Measurements from ENCODE around the gene LRMDA.
"Not testable (repeated sequence)": the region's sequence is repeated elsewhere in the genome, so short reads cannot be mapped to it uniquely, and the experiment has no call there.

The LRMDA gene

DNA sequence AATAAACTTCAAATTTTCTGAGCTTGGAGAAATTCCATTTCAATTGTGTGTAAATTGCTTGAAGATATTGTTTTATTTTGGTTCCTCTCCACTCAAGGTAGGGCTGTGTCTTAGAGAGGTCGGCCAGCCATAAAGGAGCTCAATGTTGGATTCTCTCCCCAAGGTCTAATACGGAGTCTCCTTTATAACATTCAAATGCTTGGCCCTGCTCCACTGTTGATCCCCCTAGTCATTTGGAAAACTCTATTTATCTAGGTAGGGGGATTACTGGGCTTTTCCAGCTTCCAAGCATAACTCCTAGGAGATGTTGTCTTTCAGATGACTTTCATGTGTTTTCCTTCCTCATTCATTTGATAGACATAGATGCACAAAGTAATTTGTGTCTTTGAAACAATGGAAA lies 170.9 kb downstream of the LRMDA start:
- Histone ChIP-seq H3K27me3 (ENCODE audit: insufficient read depth, low read length, poor library complexity, severe bottlenecking) (no peaks in the 10 kb centered on the region), H4K20me1 (ENCODE audit: insufficient read depth, low read length, poor library complexity, severe bottlenecking) (no peaks in the 10 kb centered on the region), H2AFZ (ENCODE audit: low read length) (no peak overlapping the region), H3F3A (ENCODE audit: low read depth) (no peaks in the 10 kb centered on the region), H3K9ac (ENCODE audit: low read depth, low read length, poor library complexity, severe bottlenecking) (no peak overlapping the region), H3K79me2 (ENCODE audit: insufficient read depth, low read length) (no peaks in the 10 kb centered on the region), H3K4me1 (ENCODE audit: insufficient read depth, low read length, poor library complexity, severe bottlenecking) (no peaks in the 10 kb centered on the region), H3K4me3 (ENCODE audit: low read length, poor library complexity, severe bottlenecking) (no peak overlapping the region), H3K4me2 (ENCODE audit: low read depth, low read length, poor library complexity, severe bottlenecking) (no peak overlapping the region), H3K9me3 (ENCODE audit: insufficient read depth, low read depth, low read length) (no peaks in the 10 kb centered on the region), H3K36me3 (ENCODE audit: insufficient read depth, low read length) (no peaks in the 10 kb centered on the region), H3K9me2 (replicated peaks; ENCODE audit: low read depth, low read length) (no peaks in the 10 kb centered on the region)
- TF ChIP-seq, protein P1, sequence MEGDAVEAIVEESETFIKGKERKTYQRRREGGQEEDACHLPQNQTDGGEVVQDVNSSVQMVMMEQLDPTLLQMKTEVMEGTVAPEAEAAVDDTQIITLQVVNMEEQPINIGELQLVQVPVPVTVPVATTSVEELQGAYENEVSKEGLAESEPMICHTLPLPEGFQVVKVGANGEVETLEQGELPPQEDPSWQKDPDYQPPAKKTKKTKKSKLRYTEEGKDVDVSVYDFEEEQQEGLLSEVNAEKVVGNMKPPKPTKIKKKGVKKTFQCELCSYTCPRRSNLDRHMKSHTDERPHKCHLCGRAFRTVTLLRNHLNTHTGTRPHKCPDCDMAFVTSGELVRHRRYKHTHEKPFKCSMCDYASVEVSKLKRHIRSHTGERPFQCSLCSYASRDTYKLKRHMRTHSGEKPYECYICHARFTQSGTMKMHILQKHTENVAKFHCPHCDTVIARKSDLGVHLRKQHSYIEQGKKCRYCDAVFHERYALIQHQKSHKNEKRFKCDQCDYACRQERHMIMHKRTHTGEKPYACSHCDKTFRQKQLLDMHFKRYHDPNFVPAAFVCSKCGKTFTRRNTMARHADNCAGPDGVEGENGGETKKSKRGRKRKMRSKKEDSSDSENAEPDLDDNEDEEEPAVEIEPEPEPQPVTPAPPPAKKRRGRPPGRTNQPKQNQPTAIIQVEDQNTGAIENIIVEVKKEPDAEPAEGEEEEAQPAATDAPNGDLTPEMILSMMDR (conservative IDR thresholded peaks at IDR 0.05; ENCODE audit: low read length): no peak
- no peak for TF ChIP-seq EZH2phosphoT487 (IDR thresholded peaks at IDR 0.05; ENCODE audit: borderline replicate concordance)

DNA sequence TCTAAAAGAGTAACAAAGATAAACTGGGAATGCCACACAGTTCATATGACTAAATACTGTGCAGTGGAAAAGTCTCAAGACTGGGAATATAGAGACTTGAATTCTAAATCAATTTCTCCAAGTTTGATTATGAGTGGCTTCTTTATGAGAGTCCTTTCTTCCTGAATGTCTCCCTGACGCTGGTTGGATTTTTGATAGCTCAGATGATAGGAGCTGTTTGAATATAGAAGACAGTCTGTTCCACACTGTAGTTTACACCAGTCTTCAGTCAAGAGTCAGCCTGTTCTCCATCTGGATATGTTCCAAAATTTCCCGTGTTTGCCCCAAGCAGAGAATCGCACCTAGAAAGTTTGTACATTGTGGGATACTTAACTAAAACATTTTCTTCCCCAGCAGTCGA lies 173.7 kb downstream of the LRMDA start:
- H3F3A ChIP-seq (ENCODE audit: low read depth): no peaks in the 10 kb centered on the region
- H4K20me1 ChIP-seq (ENCODE audit: insufficient read depth, low read length, poor library complexity, severe bottlenecking): no peaks in the 10 kb centered on the region
- no peak overlapping the region for H3K4me2 ChIP-seq (ENCODE audit: low read depth, low read length, poor library complexity, severe bottlenecking)
- no peak overlapping the region for H2AFZ ChIP-seq (ENCODE audit: low read length)
- no peaks in the 10 kb centered on the region for H3K27me3 ChIP-seq (ENCODE audit: insufficient read depth, low read length, poor library complexity, severe bottlenecking)
- H3K9me2 ChIP-seq (replicated peaks; ENCODE audit: low read depth, low read length): no peaks in the 10 kb centered on the region
- TF ChIP-seq, protein P1 (conservative IDR thresholded peaks at IDR 0.05; ENCODE audit: low read length): no peak
- TF ChIP-seq EZH2phosphoT487 (IDR thresholded peaks at IDR 0.05; ENCODE audit: borderline replicate concordance): no peak
- no peaks in the 10 kb centered on the region for H3K36me3 ChIP-seq (ENCODE audit: insufficient read depth, low read length)
- H3K4me1 ChIP-seq (ENCODE audit: insufficient read depth, low read length, poor library complexity, severe bottlenecking): no peaks in the 10 kb centered on the region
- no peak overlapping the region for H3K9ac ChIP-seq (ENCODE audit: low read depth, low read length, poor library complexity, severe bottlenecking)
- no peak overlapping the region for H3K4me3 ChIP-seq (ENCODE audit: low read length, poor library complexity, severe bottlenecking)
- H3K9me3 ChIP-seq (ENCODE audit: insufficient read depth, low read depth, low read length): no peaks in the 10 kb centered on the region
- H3K79me2 ChIP-seq (ENCODE audit: insufficient read depth, low read length): no peaks in the 10 kb centered on the region

DNA sequence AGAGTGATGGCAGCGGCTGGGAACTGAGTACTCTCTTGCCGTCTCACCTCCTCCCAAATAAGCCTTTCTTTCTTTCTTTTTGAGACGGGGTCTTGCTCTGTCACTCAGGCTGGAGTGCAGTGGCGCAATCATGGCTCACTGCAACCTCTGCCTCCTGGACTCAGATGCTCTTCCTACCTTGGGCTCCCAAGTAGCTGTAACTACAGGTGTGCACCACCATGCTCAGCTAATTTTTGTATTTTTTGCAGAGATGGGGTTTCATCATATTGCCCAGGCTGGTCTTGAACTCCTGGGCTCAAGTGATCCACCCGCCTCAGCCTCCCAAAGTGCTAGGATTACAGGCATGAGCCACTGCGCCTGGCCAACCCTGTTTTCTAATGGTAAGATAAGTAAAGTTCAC lies 174.4 kb downstream of the LRMDA start:
- not testable (repeated sequence) for H3F3A ChIP-seq (ENCODE audit: low read depth); H4K20me1 ChIP-seq (ENCODE audit: insufficient read depth, low read length, poor library complexity, severe bottlenecking); H3K79me2 ChIP-seq (ENCODE audit: insufficient read depth, low read length); H3K36me3 ChIP-seq (ENCODE audit: insufficient read depth, low read length); H3K27me3 ChIP-seq (ENCODE audit: insufficient read depth, low read length, poor library complexity, severe bottlenecking); H3K9me2 ChIP-seq (replicated peaks; ENCODE audit: low read depth, low read length); H3K9me3 ChIP-seq (ENCODE audit: insufficient read depth, low read depth, low read length); H3K4me1 ChIP-seq (ENCODE audit: insufficient read depth, low read length, poor library complexity, severe bottlenecking); H3K4me2 ChIP-seq (ENCODE audit: low read depth, low read length, poor library complexity, severe bottlenecking); H3K4me3 ChIP-seq (ENCODE audit: low read length, poor library complexity, severe bottlenecking); H3K9ac ChIP-seq (ENCODE audit: low read depth, low read length, poor library complexity, severe bottlenecking); H2AFZ ChIP-seq (ENCODE audit: low read length)

DNA sequence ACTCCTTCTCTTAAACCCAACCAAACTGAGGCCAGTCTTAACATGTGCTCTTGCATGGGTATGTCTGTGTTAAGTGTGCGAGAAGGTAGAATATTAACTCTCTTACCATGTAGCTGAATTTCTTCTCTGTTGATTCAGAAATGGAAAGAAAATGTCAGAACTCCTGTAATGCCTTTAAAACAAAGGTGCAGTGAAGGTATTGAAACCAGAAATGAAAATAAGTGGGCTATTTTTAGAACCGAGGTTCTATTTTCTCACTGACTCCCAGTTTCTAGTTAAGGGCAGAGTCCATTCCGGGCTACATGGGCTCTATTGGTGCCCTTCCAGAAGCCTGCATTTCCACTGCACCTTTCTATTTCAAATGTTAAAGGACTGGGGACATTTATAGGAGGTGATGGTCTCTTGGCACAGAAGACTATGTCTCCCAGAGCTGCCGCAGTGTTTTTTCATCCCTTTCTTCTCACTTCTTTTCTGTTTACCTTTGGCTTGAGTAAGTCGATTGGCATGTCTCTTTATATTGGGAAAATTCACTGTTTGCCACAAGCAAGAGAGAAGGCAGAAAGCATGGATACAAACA lies 174.9 kb downstream of the LRMDA start:
- Histone ChIP-seq H3K9ac (ENCODE audit: low read depth, low read length, poor library complexity, severe bottlenecking) (no peak overlapping the region), H3K4me2 (ENCODE audit: low read depth, low read length, poor library complexity, severe bottlenecking) (no peak overlapping the region), H3K79me2 (ENCODE audit: insufficient read depth, low read length) (no peaks in the 10 kb centered on the region)

More for the DNA sequence above, 174.9 kb downstream of the LRMDA start:
- Histone ChIP-seq H2AFZ (ENCODE audit: low read length) (no peak overlapping the region), H4K20me1 (ENCODE audit: insufficient read depth, low read length, poor library complexity, severe bottlenecking) (no peaks in the 10 kb centered on the region), H3K36me3 (ENCODE audit: insufficient read depth, low read length) (no peaks in the 10 kb centered on the region), H3K9me3 (ENCODE audit: insufficient read depth, low read depth, low read length) (no peaks in the 10 kb centered on the region), H3K27me3 (ENCODE audit: insufficient read depth, low read length, poor library complexity, severe bottlenecking) (no peaks in the 10 kb centered on the region), H3K4me3 (ENCODE audit: low read length, poor library complexity, severe bottlenecking) (no peak overlapping the region), H3F3A (ENCODE audit: low read depth) (no peaks in the 10 kb centered on the region), H3K4me1 (ENCODE audit: insufficient read depth, low read length, poor library complexity, severe bottlenecking) (peaks cover 6% of the 10 kb centered on the region), H3K9me2 (replicated peaks; ENCODE audit: low read depth, low read length) (no peaks in the 10 kb centered on the region)
- TF ChIP-seq, protein P1 (conservative IDR thresholded peaks at IDR 0.05; ENCODE audit: low read length): no peak
- TF ChIP-seq EZH2phosphoT487 (IDR thresholded peaks at IDR 0.05; ENCODE audit: borderline replicate concordance): no peak

Measured in Loucy (cell line).